Measurements from ENCODE around the gene HPCAL4. TPM values are rescaled to one million over a fixed set of nuclear protein-coding genes. Genes with fewer than 3 reads are reported as not detected.

The HPCAL4 gene
- total RNA-seq, 1 donor from 2014 or later = 0.13 TPM

- TF ChIP-seq EZH2phosphoT487 (IDR thresholded peaks at IDR 0.05) (no peak), EZH2 (IDR thresholded peaks at IDR 0.05) (no peak), CTCF (IDR thresholded peaks at IDR 0.05) (no peak)
- no peaks in the 10 kb centered on the region for H3K79me2 ChIP-seq (ENCODE audit: low read depth)
- no peaks in the 10 kb centered on the region for H3K9me3 ChIP-seq (ENCODE audit: low read depth)
- peaks cover 29% of the 10 kb centered on the region for H3K27me3 Mint-ChIP-seq (ENCODE audit: insufficient read depth, low read depth)
- H2AFZ ChIP-seq (replicated peaks) = no peak overlapping the region
- H3K4me1 ChIP-seq = peaks cover 7% of the 10 kb centered on the region
- H3K4me3 ChIP-seq = no peak overlapping the region
- H3K36me3 Mint-ChIP-seq = no peaks in the 10 kb centered on the region
- peaks cover 8% of the 10 kb centered on the region for H4K20me1 ChIP-seq (ENCODE audit: low read depth)
- peaks cover 97% of the 10 kb centered on the region for H3K27me3 ChIP-seq
- H3K4me1 Mint-ChIP-seq = peaks cover 6% of the 10 kb centered on the region
- peaks cover 4% of the 10 kb centered on the region for H3K9me3 Mint-ChIP-seq
- H3K4me2 ChIP-seq = no peak overlapping the region
- no peaks in the 10 kb centered on the region for H3F3A ChIP-seq (ENCODE audit: low read depth)
- no peak for DNase-seq (ENCODE audit: low spot score)
- no peak overlapping the region for H3K27ac ChIP-seq
- H3K36me3 ChIP-seq = no peaks in the 10 kb centered on the region
- no peak overlapping the region for H3K4me3 Mint-ChIP-seq
- H3K27ac Mint-ChIP-seq = no peak overlapping the region
- H3K9ac ChIP-seq = no peak overlapping the region
Observed at GRCh38 chr1:39668111-39668510, 23.1 kb downstream of the HPCAL4 start.

GRCh38 chr1:39666772-39667171 is 24.5 kb downstream of the HPCAL4 start:
- Histone ChIP-seq H3K27me3 (peaks cover 97% of the 10 kb centered on the region), H3K36me3 (no peaks in the 10 kb centered on the region), H3K27ac (no peak overlapping the region), H3K4me2 (no peak overlapping the region), H3K9me3 (ENCODE audit: low read depth) (no peaks in the 10 kb centered on the region), H4K20me1 (ENCODE audit: low read depth) (peaks cover 8% of the 10 kb centered on the region), H3K4me3 (no peak overlapping the region), H2AFZ (replicated peaks) (no peak overlapping the region), H3K9ac (no peak overlapping the region), H3F3A (ENCODE audit: low read depth) (no peaks in the 10 kb centered on the region), H3K4me1 (peaks cover 7% of the 10 kb centered on the region), H3K79me2 (ENCODE audit: low read depth) (no peaks in the 10 kb centered on the region)
- no peak overlapping the region for H3K4me3 Mint-ChIP-seq
- peaks cover 4% of the 10 kb centered on the region for H3K9me3 Mint-ChIP-seq
- no peak for TF ChIP-seq EZH2 (IDR thresholded peaks at IDR 0.05)
- no peak for TF ChIP-seq CTCF (IDR thresholded peaks at IDR 0.05)
- no peak for TF ChIP-seq EZH2phosphoT487 (IDR thresholded peaks at IDR 0.05)
- peaks cover 23% of the 10 kb centered on the region for H3K27me3 Mint-ChIP-seq (ENCODE audit: insufficient read depth, low read depth)
- no peaks in the 10 kb centered on the region for H3K36me3 Mint-ChIP-seq
- H3K4me1 Mint-ChIP-seq = peaks cover 6% of the 10 kb centered on the region
- no peak for DNase-seq (ENCODE audit: low spot score)
- no peak overlapping the region for H3K27ac Mint-ChIP-seq

GRCh38 chr1:39663559-39663958 is 27.7 kb downstream of the HPCAL4 start:
- DNase-seq (ENCODE audit: low spot score) = no peak

More at GRCh38 chr1:39663559-39663958, 27.7 kb downstream of the HPCAL4 start:
- Histone ChIP-seq H3F3A (ENCODE audit: low read depth) (no peaks in the 10 kb centered on the region), H3K9ac (no peak overlapping the region), H2AFZ (replicated peaks) (no peak overlapping the region), H3K4me2 (no peak overlapping the region), H3K27ac (no peak overlapping the region), H3K27me3 (peaks cover 97% of the 10 kb centered on the region), H3K79me2 (ENCODE audit: low read depth) (no peaks in the 10 kb centered on the region), H3K36me3 (no peaks in the 10 kb centered on the region), H3K4me3 (no peak overlapping the region), H4K20me1 (ENCODE audit: low read depth) (no peaks in the 10 kb centered on the region), H3K9me3 (ENCODE audit: low read depth) (no peaks in the 10 kb centered on the region), H3K4me1 (no peaks in the 10 kb centered on the region)
- H3K9me3 Mint-ChIP-seq = peaks cover 4% of the 10 kb centered on the region
- H3K4me3 Mint-ChIP-seq = no peak overlapping the region
- H3K36me3 Mint-ChIP-seq = no peaks in the 10 kb centered on the region
- no peaks in the 10 kb centered on the region for H3K4me1 Mint-ChIP-seq
- H3K27me3 Mint-ChIP-seq (ENCODE audit: insufficient read depth, low read depth) = peaks cover 16% of the 10 kb centered on the region
- no peak for TF ChIP-seq EZH2 (IDR thresholded peaks at IDR 0.05)
- no peak for TF ChIP-seq EZH2phosphoT487 (IDR thresholded peaks at IDR 0.05)
- no peak for TF ChIP-seq CTCF (IDR thresholded peaks at IDR 0.05)
- H3K27ac Mint-ChIP-seq = no peak overlapping the region

Measured in neural progenitor cell (in vitro differentiated cells).